ENCODE measurements around the gene PCDH9.

The PCDH9 gene

DNA sequence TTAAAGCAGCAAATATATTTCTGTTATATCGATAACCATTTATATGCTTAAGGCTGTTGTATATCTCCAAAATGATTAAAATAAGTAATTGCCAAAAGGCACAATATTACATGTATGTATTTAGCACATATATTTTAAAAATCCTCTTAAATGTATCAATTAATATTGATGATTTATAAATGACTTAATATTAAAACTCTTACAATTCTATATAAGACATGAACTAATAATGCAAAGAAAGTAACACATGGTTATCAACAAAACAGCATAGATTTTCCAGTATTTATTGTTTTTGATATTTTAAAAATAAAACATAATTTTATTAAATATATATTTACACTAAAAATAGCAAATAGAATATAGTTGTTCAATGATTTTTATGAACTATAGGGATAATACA, 32.4 kb downstream of the PCDH9 start:
- TF ChIP-seq, protein P1, sequence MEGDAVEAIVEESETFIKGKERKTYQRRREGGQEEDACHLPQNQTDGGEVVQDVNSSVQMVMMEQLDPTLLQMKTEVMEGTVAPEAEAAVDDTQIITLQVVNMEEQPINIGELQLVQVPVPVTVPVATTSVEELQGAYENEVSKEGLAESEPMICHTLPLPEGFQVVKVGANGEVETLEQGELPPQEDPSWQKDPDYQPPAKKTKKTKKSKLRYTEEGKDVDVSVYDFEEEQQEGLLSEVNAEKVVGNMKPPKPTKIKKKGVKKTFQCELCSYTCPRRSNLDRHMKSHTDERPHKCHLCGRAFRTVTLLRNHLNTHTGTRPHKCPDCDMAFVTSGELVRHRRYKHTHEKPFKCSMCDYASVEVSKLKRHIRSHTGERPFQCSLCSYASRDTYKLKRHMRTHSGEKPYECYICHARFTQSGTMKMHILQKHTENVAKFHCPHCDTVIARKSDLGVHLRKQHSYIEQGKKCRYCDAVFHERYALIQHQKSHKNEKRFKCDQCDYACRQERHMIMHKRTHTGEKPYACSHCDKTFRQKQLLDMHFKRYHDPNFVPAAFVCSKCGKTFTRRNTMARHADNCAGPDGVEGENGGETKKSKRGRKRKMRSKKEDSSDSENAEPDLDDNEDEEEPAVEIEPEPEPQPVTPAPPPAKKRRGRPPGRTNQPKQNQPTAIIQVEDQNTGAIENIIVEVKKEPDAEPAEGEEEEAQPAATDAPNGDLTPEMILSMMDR (conservative IDR thresholded peaks at IDR 0.05; ENCODE audit: control insufficient read depth, insufficient read depth, low read depth, low read length): no peak
- no peak for DNase-seq (ENCODE audit: low read depth)
- no peak overlapping the region for H3K4me3 ChIP-seq (ENCODE audit: control insufficient read depth, low read depth, low read length)

DNA sequence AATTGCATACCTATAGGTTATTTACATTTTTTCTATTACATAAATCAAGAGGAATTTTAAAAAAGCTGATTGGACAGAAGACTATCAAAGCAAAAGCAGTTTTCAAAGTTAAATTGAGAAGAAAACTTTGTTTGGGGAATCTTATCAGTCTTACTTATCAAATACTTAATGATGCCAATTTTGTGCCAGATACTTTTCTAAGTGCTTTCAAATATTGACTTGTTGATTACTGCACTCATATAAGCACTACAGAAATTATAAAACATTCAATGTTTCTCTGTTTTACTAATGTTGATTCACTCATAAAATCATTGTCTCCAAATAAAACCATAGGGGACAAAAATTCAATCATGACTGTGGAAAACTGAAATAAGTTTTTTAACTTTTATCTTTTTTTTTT, 36.2 kb downstream of the PCDH9 start:
- no peak overlapping the region for H3K4me3 ChIP-seq (ENCODE audit: control insufficient read depth, low read depth, low read length)
- TF ChIP-seq, protein P1 (conservative IDR thresholded peaks at IDR 0.05; ENCODE audit: control insufficient read depth, insufficient read depth, low read depth, low read length): no peak
- no peak for DNase-seq (ENCODE audit: low read depth)

DNA sequence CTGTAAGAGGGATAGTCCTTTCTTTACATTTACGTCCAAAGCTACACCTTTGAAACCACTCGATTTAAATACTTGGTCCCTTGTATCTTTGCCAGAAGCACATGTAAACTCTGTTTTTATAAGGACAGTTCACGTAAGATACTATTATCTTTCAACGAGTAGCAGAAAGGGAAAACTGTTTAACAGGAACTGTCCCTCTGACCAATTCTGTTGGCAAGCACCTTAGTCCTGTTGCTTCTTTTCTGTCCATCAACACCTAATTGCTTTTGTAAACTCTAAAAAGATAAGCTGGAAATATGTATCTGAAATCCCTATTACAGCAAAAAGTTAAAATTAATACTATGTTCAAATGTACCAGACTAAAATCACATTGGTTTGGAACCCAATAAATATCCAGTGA, 37.4 kb downstream of the PCDH9 start:
- H3K4me3 ChIP-seq (ENCODE audit: control insufficient read depth, low read depth, low read length): no peak overlapping the region
- DNase-seq (ENCODE audit: low read depth): no peak
- TF ChIP-seq, protein P1 (conservative IDR thresholded peaks at IDR 0.05; ENCODE audit: control insufficient read depth, insufficient read depth, low read depth, low read length): no peak

GRCh38 chr13:67186995-67187569, 43.1 kb downstream of the PCDH9 start:
- DNase-seq (ENCODE audit: low read depth): no peak
- TF ChIP-seq, protein P1 (conservative IDR thresholded peaks at IDR 0.05; ENCODE audit: control insufficient read depth, insufficient read depth, low read depth, low read length): no peak
- H3K4me3 ChIP-seq (ENCODE audit: control insufficient read depth, low read depth, low read length): no peak overlapping the region

GRCh38 chr13:67184247-67184646, 45.9 kb downstream of the PCDH9 start:
- TF ChIP-seq, protein P1 (conservative IDR thresholded peaks at IDR 0.05; ENCODE audit: control insufficient read depth, insufficient read depth, low read depth, low read length): no peak
- H3K4me3 ChIP-seq (ENCODE audit: control insufficient read depth, low read depth, low read length): no peak overlapping the region
- no peak for DNase-seq (ENCODE audit: low read depth)

GRCh38 chr13:67183151-67183550, 47.0 kb downstream of the PCDH9 start:
- TF ChIP-seq, protein P1 (conservative IDR thresholded peaks at IDR 0.05; ENCODE audit: control insufficient read depth, insufficient read depth, low read depth, low read length): no peak
- no peak overlapping the region for H3K4me3 ChIP-seq (ENCODE audit: control insufficient read depth, low read depth, low read length)
- no peak for DNase-seq (ENCODE audit: low read depth)
